ENCODE results near the gene DAPK2.

GRCh38 chr15:63870487-63871209 lies 175.6 kb downstream of the DAPK2 start:
- no peak for TF ChIP-seq POLR2A (IDR thresholded peaks at IDR 0.05)
- TF ChIP-seq, protein P1, sequence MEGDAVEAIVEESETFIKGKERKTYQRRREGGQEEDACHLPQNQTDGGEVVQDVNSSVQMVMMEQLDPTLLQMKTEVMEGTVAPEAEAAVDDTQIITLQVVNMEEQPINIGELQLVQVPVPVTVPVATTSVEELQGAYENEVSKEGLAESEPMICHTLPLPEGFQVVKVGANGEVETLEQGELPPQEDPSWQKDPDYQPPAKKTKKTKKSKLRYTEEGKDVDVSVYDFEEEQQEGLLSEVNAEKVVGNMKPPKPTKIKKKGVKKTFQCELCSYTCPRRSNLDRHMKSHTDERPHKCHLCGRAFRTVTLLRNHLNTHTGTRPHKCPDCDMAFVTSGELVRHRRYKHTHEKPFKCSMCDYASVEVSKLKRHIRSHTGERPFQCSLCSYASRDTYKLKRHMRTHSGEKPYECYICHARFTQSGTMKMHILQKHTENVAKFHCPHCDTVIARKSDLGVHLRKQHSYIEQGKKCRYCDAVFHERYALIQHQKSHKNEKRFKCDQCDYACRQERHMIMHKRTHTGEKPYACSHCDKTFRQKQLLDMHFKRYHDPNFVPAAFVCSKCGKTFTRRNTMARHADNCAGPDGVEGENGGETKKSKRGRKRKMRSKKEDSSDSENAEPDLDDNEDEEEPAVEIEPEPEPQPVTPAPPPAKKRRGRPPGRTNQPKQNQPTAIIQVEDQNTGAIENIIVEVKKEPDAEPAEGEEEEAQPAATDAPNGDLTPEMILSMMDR (IDR thresholded peaks at IDR 0.05), result no peak
